HepG2 (cell line): ENCODE data around the gene TRIM10. TPM values are rescaled to one million over a fixed set of nuclear protein-coding genes. Genes with fewer than 3 reads are reported as not detected.

Experiments used
- ATAC-seq: fragments of 200-7000 bp; cut with Tn5 transposase; 3 replicates; pipeline ENCODE4 v1.9.1; 2020; ENCODE audit warnings: mild to moderate bottlenecking, moderate library complexity
- BruUV-seq: library from RNA; stranded (reverse); fragments of 400-500 nt; replicated peaks from 2 replicates; lab custom pipeline; 2021; lab: Mats Ljungman, UMichigan
- CTCF ChIA-PET: fragments of 300-600 bp; formaldehyde crosslinking; extraction: SDS; loops from one replicate; lab custom pipeline; 2021; ENCODE audit warnings: low total read pairs, inconsistent platforms, low intra/inter-chr PET ratio; lab: Yijun Ruan, JAX
- POLR2A ChIA-PET: fragments of 350-600 bp; sonication (Branson Sonifier 250); formaldehyde crosslinking; loops from one replicate; lab custom pipeline; 2020; ENCODE audit warnings: antibody characterized with exemption, inconsistent platforms; lab: Yijun Ruan, JAX
- DNase-seq: peaks from one replicate; pipeline ENCODE4 v3.0.0-alpha.2; 2015; ENCODE audit warnings: low spot score
- FAIRE-seq: peaks from 3 replicates; lab custom pipeline; 2011; peaks lifted over from hg19 to GRCh38; lab: Jason Lieb, UNC
- H2AFZ ChIP-seq: one replicate; pipeline ENCODE4 v1.6.1; 2011; ENCODE audit warnings: low read length, inconsistent platforms
- H3K27ac ChIP-seq: fragments of 300-600 bp; 3 replicates; pipeline ENCODE4 v1.8.0; 2011; ENCODE audit warnings: mixed run types, mild to moderate bottlenecking, mixed read lengths, low read length, inconsistent platforms; ENCODE audit not compliant: insufficient read depth; ENCODE audit errors: extremely low read length
- H3K27me3 ChIP-seq, 2 experiments: fragments of 200-600 bp in 1 of 2; 2 replicates in 1 of 2; 3 replicates in 1 of 2; pipeline versions ENCODE4 v1.6.0 to v1.8.0; 2011; ENCODE audit warnings: low read length in 2 of 2, mild to moderate bottlenecking in 2 of 2, moderate library complexity in 2 of 2, inconsistent platforms in 1 of 2; ENCODE audit not compliant: insufficient read depth in 2 of 2, control insufficient read depth in 1 of 2
- H3K36me3 ChIP-seq, 2 experiments: fragments of 200-600 bp in 1 of 2; replicated peaks in 1 of 2; 2 replicates in 1 of 2; 3 replicates in 1 of 2; pipeline versions ENCODE4 v1.5.1 to v1.8.0; 2011; ENCODE audit warnings: low read length in 2 of 2, inconsistent platforms in 1 of 2; ENCODE audit not compliant: insufficient read depth in 2 of 2, control insufficient read depth in 1 of 2
- H3K4me1 ChIP-seq: 2 replicates; pipeline ENCODE4 v1.5.1; 2012; ENCODE audit warnings: low read length, inconsistent platforms; ENCODE audit not compliant: insufficient read depth
- H3K4me2 ChIP-seq: 2 replicates; pipeline ENCODE4 v1.6.0; 2011; ENCODE audit warnings: low read depth, low read length, inconsistent platforms
- H3K4me3 ChIP-seq, 3 experiments: fragments of 200-600 bp in 1 of 3; sonication (generic), shearing (Covaris generic) in 1 of 3; replicated peaks in 1 of 3; 2 replicates each; pipeline ENCODE4 v1.5.1; 2011 to 2016; ENCODE audit warnings: low read length in 3 of 3, inconsistent platforms in 2 of 3, low read depth in 2 of 3, mild to moderate bottlenecking in 2 of 3, control low read depth in 1 of 3, mixed read lengths in 1 of 3; ENCODE audit not compliant: insufficient read depth in 1 of 3
- H3K79me2 ChIP-seq: one replicate; pipeline ENCODE4 v1.6.1; 2011; ENCODE audit warnings: low read length, inconsistent platforms; ENCODE audit not compliant: insufficient read depth
- H3K9ac ChIP-seq: 2 replicates; pipeline ENCODE4 v1.6.0; 2011; ENCODE audit warnings: mild to moderate bottlenecking, low read depth, low read length, inconsistent platforms; ENCODE audit not compliant: insufficient read depth
- H3K9me3 ChIP-seq: 2 replicates; pipeline ENCODE4 v1.5.1; 2012; ENCODE audit warnings: mild to moderate bottlenecking, low read length
- H4K20me1 ChIP-seq: 2 replicates; pipeline ENCODE4 v1.6.0; 2011; ENCODE audit warnings: inconsistent platforms, mild to moderate bottlenecking, low read length, moderate library complexity; ENCODE audit not compliant: insufficient read depth
- ETV5 ChIP-seq: IDR thresholded peaks from 2 replicates; pipeline ENCODE4 v1.6.1; 2018; ENCODE audit warnings: missing biosample characterization, missing genetic modification reagents, inconsistent platforms, borderline replicate concordance
- FOXO4 ChIP-seq: sonication (generic); formaldehyde crosslinking; conservative IDR thresholded peaks from 2 replicates; pipeline ENCODE4 v1.8.1; 2023; ENCODE audit warnings: missing genetic modification reagents
- SCMH1 ChIP-seq: sonication (generic); formaldehyde crosslinking; IDR thresholded peaks from 2 replicates; pipeline ENCODE4 v1.9.0; 2021; ENCODE audit warnings: missing genetic modification reagents, mild to moderate bottlenecking, borderline replicate concordance
- ZNF234 ChIP-seq: sonication (generic); formaldehyde crosslinking; conservative IDR thresholded peaks from 2 replicates; pipeline ENCODE4 v1.5.1; 2020; ENCODE audit warnings: mild to moderate bottlenecking, missing genetic modification reagents
- ZNF563 ChIP-seq: sonication (generic); formaldehyde crosslinking; IDR thresholded peaks from 2 replicates; pipeline ENCODE4 v1.8.0; 2022; ENCODE audit warnings: mild to moderate bottlenecking, moderate library complexity, missing genetic modification reagents
- WGBS: methylation state at CpG from one replicate; pipeline ENCODE4 v1.1.6; 2017; ENCODE audit warnings: low lambda C conversion rate; 5-methylcytosine and 5-hydroxymethylcytosine counted together
- in situ Hi-C: cut with HindIII; loops from 2 replicates; pipeline ENCODE4 v1.10.0; 2017; ENCODE audit warnings: low pct_unique_long_range_greater_than_20kb; ENCODE audit not compliant: extremely low pct_ligation_motif_present
- intact Hi-C: fragments of 100-400 bp; cut with micrococcal nuclease; formaldehyde crosslinking; loops from one replicate; pipeline ENCODE4 v1.10.0; 2022; ENCODE audit not compliant: unreplicated experiment
- polyA plus RNA-seq, 8 experiments: library from polyadenylated mRNA; depleted of rRNA in 3 of 8; stranded (reverse) in 7 of 8; unstranded in 1 of 8; fragments of >200 nt; fragmentation: Illumina TruSeq in 4 of 8; extraction: Trizol in 4 of 8; gene quantifications; 2 replicates each; pipeline versions ENCODE4 v1.2.1 to v1.2.3, GENCODE V29; 2011 to 2016; ENCODE audit warnings: low read depth in 4 of 8, missing spikeins in 1 of 8, mixed read lengths in 1 of 8; ENCODE audit not compliant: insufficient read depth in 1 of 8
- total RNA-seq, 5 experiments: library from RNA; depleted of rRNA; stranded (reverse); fragments of >200 nt; fragmentation: Illumina TruSeq; extraction: Trizol; gene quantifications; 2 replicates each; pipeline ENCODE4 v1.2.3, GENCODE V29; 2016; ENCODE audit warnings: low read depth in 1 of 5

Gene TRIM10
- total and polyA plus RNA-seq, 2 of the 13 experiments (the other 11 are each of a cell fraction or from before 2014, with no cell fraction given), result 4.1 to 6.8 TPM

- Histone ChIP-seq H2AFZ (no peak overlapping the region), H3K27me3 (no peaks in the 10 kb centered on the region; a peak in 1 of 5 replicates), H3K4me1 (peaks cover 59% of the 10 kb centered on the region), H4K20me1 (no peaks in the 10 kb centered on the region), H3K79me2 (peaks cover 2% of the 10 kb centered on the region), H3K4me3 (no peak overlapping the region), H3K27ac (no peak overlapping the region), H3K9me3 (no peaks in the 10 kb centered on the region), H3K4me2 (no peak overlapping the region), H3K36me3 (no peaks in the 10 kb centered on the region), H3K9ac (no peak overlapping the region)
- WGBS, result 72% methylated on average over 3 of the region's 3 CpGs
- POLR2A ChIA-PET, result no interaction called here
- FAIRE-seq (no peak), DNase-seq (no peak), ATAC-seq (no peak)
- in situ Hi-C loops, result no loop called here
- intact Hi-C loops, result no loop called here
- no peak for TF ChIP-seq SCMH1 (CRISPR knock-in tag)
- no peak for TF ChIP-seq ZNF234 (CRISPR knock-in tag)
- 0 out of 2 replicates have a peak, but pooled peaks have one; percentile 53 for TF ChIP-seq FOXO4
- BruUV-seq, result no TSS peak
- CTCF ChIA-PET, result no interaction called here
Observed at GRCh38 chr6:30158475-30159040, 2.5 kb downstream of the TRIM10 start.

- Histone ChIP-seq H3K79me2 (no peaks in the 10 kb centered on the region), H4K20me1 (no peaks in the 10 kb centered on the region), H3K9ac (no peak overlapping the region), H3K4me2 (no peak overlapping the region), H3K27ac (no peak overlapping the region), H3K27me3 (no peaks in the 10 kb centered on the region), H3K9me3 (no peaks in the 10 kb centered on the region), H3K4me1 (peaks cover 64% of the 10 kb centered on the region), H2AFZ (no peak overlapping the region), H3K4me3 (no peak overlapping the region), H3K36me3 (no peaks in the 10 kb centered on the region)
- DNase-seq, result no peak
- POLR2A ChIA-PET, result no interaction called here
- in situ Hi-C loops (no loop called here), intact Hi-C loops (no loop called here)
- no peak for ATAC-seq
- CTCF ChIA-PET, result no interaction called here
- WGBS, result 95% methylated on average over 2 of the region's 2 CpGs
- FAIRE-seq, result no peak
- no TSS peak for BruUV-seq
- TF ChIP-seq ZNF563 (no peak), ETV5 (CRISPR knock-in tag) (no peak)
Observed at GRCh38 chr6:30157999-30158398, 3.0 kb downstream of the TRIM10 start.
